Transverse colon (tissue), 4 donors: ENCODE results near the gene CREB5. TPM values are rescaled to one million over a fixed set of nuclear protein-coding genes. Genes with fewer than 3 reads are reported as not detected.
A peak's percentile ranks its signal among the peaks of the same experiment; 100 is the strongest.

Source experiments
- DNase-seq: peaks from one replicate; pipeline ENCODE4 v3.0.0-alpha.2; 2019
- H3K27ac ChIP-seq, 4 donors: fragments of 200-600 bp; sonication (generic); 2 replicates each; pipeline ENCODE4 v1.5.1; 2016 to 2018; ENCODE audit warnings: inconsistent platforms in 4 of 4
- H3K27me3 ChIP-seq: fragments of 200-600 bp; sonication (generic); 2 replicates; pipeline ENCODE4 v1.5.1; 2017; ENCODE audit warnings: inconsistent platforms
- H3K36me3 ChIP-seq, 4 donors: fragments of 200-600 bp; sonication (generic); 2 replicates each; pipeline ENCODE4 v1.5.1; 2017 to 2019; ENCODE audit warnings: inconsistent platforms in 4 of 4
- H3K4me1 ChIP-seq, 4 donors: fragments of 200-600 bp; sonication (generic); 2 replicates each; pipeline ENCODE4 v1.5.1; 2017 to 2020; ENCODE audit warnings: inconsistent platforms in 4 of 4
- H3K4me3 ChIP-seq, 4 donors: fragments of 200-600 bp; sonication (generic); 1 replicate in 1 of 4; 2 replicates in 3 of 4; pipeline versions ENCODE4 v1.5.1 to v1.6.1; 2017 to 2019; ENCODE audit warnings: inconsistent platforms in 4 of 4
- H3K9me3 ChIP-seq, 2 donors: fragments of 200-600 bp; sonication (generic); 2 replicates each; pipeline ENCODE4 v1.5.1; 2017 to 2019; ENCODE audit warnings: inconsistent platforms in 2 of 2
- EP300 ChIP-seq: sonication (generic); formaldehyde crosslinking; IDR thresholded peaks from one replicate; pipeline ENCODE4 v1.6.1; 2017; ENCODE audit warnings: antibody characterized with exemption, low read depth
- POLR2A ChIP-seq: fragments of 450-650 bp; IDR thresholded peaks from one replicate; pipeline ENCODE4 v1.6.1; 2016; ENCODE audit warnings: antibody characterized with exemption, mild to moderate bottlenecking, moderate library complexity
- POLR2AphosphoS5 ChIP-seq, 3 donors: sonication (generic); formaldehyde crosslinking; IDR thresholded peaks; one replicate each; pipeline ENCODE4 v1.6.1; 2016; ENCODE audit warnings: antibody characterized with exemption in 3 of 3
- WGBS, 2 donors: methylation state at CpG; one replicate each; pipeline ENCODE4 v1.1.5; 2018; ENCODE audit warnings: low coverage in 1 of 2; 5-methylcytosine and 5-hydroxymethylcytosine counted together
- in situ Hi-C, 4 donors: fragments of 200-750 bp; cut with MboI; loops; one replicate each; pipeline versions ENCODE4 v1.15.0 to v1.15.1; 2017; ENCODE audit warnings: low sequenced_read_pairs in 3 of 4, low pct_ligation_motif_present in 1 of 4, low pct_unique_long_range_greater_than_20kb in 1 of 4
- intact Hi-C: fragments of 100-400 bp; cut with DNase I; formaldehyde crosslinking; loops from one replicate; pipeline ENCODE4 v1.15.1; 2023; ENCODE audit warnings: low total_unique reads
- total RNA-seq, 4 donors: library from RNA; depleted of rRNA; stranded (reverse); fragments of >200 nt; gene quantifications; one replicate each; pipeline ENCODE4 v1.1.0, GENCODE V29; 2016
- TF ChIP-seq, protein P1 (sequence below), 5 experiments: fragments of 200-600 bp in 3 of 5; fragments of 450-650 bp in 2 of 5; sonication (generic) in 3 of 5; IDR thresholded peaks; 1 replicate in 2 of 5; 2 replicates in 3 of 5; pipeline ENCODE4 v1.5.1; 2016 to 2017; ENCODE audit warnings: antibody characterized with exemption in 5 of 5, inconsistent platforms in 3 of 5, mild to moderate bottlenecking in 2 of 5, moderate library complexity in 1 of 5

The CREB5 gene, protein sequence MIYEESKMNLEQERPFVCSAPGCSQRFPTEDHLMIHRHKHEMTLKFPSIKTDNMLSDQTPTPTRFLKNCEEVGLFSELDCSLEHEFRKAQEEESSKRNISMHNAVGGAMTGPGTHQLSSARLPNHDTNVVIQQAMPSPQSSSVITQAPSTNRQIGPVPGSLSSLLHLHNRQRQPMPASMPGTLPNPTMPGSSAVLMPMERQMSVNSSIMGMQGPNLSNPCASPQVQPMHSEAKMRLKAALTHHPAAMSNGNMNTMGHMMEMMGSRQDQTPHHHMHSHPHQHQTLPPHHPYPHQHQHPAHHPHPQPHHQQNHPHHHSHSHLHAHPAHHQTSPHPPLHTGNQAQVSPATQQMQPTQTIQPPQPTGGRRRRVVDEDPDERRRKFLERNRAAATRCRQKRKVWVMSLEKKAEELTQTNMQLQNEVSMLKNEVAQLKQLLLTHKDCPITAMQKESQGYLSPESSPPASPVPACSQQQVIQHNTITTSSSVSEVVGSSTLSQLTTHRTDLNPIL
- total RNA-seq: 10 to 100 TPM in 1 of 4 donors, 1 to 10 TPM in 3; 3.0 to 12.2 (median 7.0) TPM

GRCh38 chr7:28411876-28412662 is at the start of gene CREB5:
CREB5 (plus strand) TSS chr7:28412518; CDS start chr7:28412915, 397 bp downstream.
- WGBS, 2 donors: 52 to 54% methylated on average over 7 to 8 of the region's 8 CpGs
- Histone ChIP-seq H3K4me1 (peaks cover 0 to 23% (median 12%) of the 10 kb centered on the region in 4 donors), H3K9me3 (no peaks in the 10 kb centered on the region), H3K27ac (peak within 1 kb of the TSS in 1 of 4 donors; percentile 81), H3K4me3 (peak within 1 kb of the TSS in 1 of 4 donors; percentile 56), H3K27me3 (peaks cover 86% of the 10 kb centered on the region), H3K36me3 (no peaks in the 10 kb centered on the region)
- TF ChIP-seq POLR2AphosphoS5 (IDR thresholded peaks at IDR 0.05): no peak
- no peak for DNase-seq
- in situ Hi-C loops: loop anchor here in 1 of 4 donors (25.0 kb wide), 1 partner anchor 275 kb away; no protein-coding TSS in a partner anchor
- intact Hi-C loops: no loop called here

- H3K9me3 ChIP-seq: no peaks in the 10 kb centered on the region
- no peak overlapping the region for H3K4me3 ChIP-seq
- DNase-seq: no peak
- no peak for TF ChIP-seq POLR2A
- TF ChIP-seq, protein P1, sequence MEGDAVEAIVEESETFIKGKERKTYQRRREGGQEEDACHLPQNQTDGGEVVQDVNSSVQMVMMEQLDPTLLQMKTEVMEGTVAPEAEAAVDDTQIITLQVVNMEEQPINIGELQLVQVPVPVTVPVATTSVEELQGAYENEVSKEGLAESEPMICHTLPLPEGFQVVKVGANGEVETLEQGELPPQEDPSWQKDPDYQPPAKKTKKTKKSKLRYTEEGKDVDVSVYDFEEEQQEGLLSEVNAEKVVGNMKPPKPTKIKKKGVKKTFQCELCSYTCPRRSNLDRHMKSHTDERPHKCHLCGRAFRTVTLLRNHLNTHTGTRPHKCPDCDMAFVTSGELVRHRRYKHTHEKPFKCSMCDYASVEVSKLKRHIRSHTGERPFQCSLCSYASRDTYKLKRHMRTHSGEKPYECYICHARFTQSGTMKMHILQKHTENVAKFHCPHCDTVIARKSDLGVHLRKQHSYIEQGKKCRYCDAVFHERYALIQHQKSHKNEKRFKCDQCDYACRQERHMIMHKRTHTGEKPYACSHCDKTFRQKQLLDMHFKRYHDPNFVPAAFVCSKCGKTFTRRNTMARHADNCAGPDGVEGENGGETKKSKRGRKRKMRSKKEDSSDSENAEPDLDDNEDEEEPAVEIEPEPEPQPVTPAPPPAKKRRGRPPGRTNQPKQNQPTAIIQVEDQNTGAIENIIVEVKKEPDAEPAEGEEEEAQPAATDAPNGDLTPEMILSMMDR (IDR thresholded peaks at IDR 0.05): peak in 1 of 5 experiments; percentile 9
- TF ChIP-seq POLR2AphosphoS5 (IDR thresholded peaks at IDR 0.05): no peak
- no peak for TF ChIP-seq EP300
- no peak overlapping the region for H3K27ac ChIP-seq
- no peaks in the 10 kb centered on the region for H3K27me3 ChIP-seq
- H3K4me1 ChIP-seq: no peaks in the 10 kb centered on the region
- H3K36me3 ChIP-seq: no peaks in the 10 kb centered on the region
- in situ Hi-C loops: no loop called here
- intact Hi-C loops: no loop called here
Observed at GRCh38 chr7:28362812-28363211, 49.5 kb upstream of the CREB5 start.

- intact Hi-C loops: no loop called here
Observed at GRCh38 chr7:28364082-28364481, 48.2 kb upstream of the CREB5 start.

DNA sequence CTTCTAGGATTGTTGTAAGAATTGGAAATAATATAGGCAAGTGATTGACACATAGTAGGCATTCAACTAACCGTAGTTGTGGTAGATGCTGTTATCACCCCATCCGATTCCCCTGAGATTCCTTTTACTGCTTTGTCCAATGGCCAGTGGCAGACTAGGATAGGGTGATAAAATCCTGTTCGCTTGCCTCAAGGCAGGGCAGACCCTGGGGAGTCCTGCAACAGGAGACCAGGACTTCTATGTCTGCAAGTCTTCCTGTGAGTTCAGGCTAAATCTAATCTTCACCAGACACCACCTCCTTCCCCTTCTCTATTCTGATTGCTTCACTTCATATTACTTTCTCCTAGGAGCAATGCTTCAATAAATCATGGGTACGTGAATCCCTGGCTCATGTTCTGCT is 42.8 kb upstream of the CREB5 start:
- TF ChIP-seq POLR2AphosphoS5 (IDR thresholded peaks at IDR 0.05) (no peak), POLR2A (no peak)
- no peak for DNase-seq
- WGBS, 2 donors: 73 to 75% methylated on average over 4 of the region's 4 CpGs
- H3K27me3 ChIP-seq: no peaks in the 10 kb centered on the region
- no peaks in the 10 kb centered on the region for H3K4me1 ChIP-seq
- no peak overlapping the region for H3K27ac ChIP-seq
- H3K9me3 ChIP-seq: no peaks in the 10 kb centered on the region
- in situ Hi-C loops (no loop called here), intact Hi-C loops (no loop called here)
- no peaks in the 10 kb centered on the region for H3K36me3 ChIP-seq
- no peak overlapping the region for H3K4me3 ChIP-seq

More at GRCh38 chr7:28364082-28364481, 48.2 kb upstream of the CREB5 start:
- in situ Hi-C loops: no loop called here
- H3K27ac ChIP-seq: no peak overlapping the region
- no peak for DNase-seq
- H3K27me3 ChIP-seq: no peaks in the 10 kb centered on the region
- TF ChIP-seq, protein P1 (IDR thresholded peaks at IDR 0.05): peak in 1 of 5 experiments; percentile 3
- TF ChIP-seq POLR2A (no peak), EP300 (no peak)
- H3K4me1 ChIP-seq: no peaks in the 10 kb centered on the region
- H3K4me3 ChIP-seq: no peak overlapping the region
- WGBS, 2 donors: 55 to 77% methylated on average over 2 to 3 of the region's 3 CpGs
- H3K36me3 ChIP-seq: no peaks in the 10 kb centered on the region
- no peaks in the 10 kb centered on the region for H3K9me3 ChIP-seq

GRCh38 chr7:28371846-28372245 is 40.5 kb upstream of the CREB5 start:
- intact Hi-C loops: no loop called here
- no peak for DNase-seq
- WGBS, 2 donors: 24 to 57% methylated on average over 3 to 7 of the region's 7 CpGs
- Histone ChIP-seq H3K27ac (no peak overlapping the region), H3K36me3 (no peaks in the 10 kb centered on the region), H3K27me3 (no peaks in the 10 kb centered on the region), H3K9me3 (no peaks in the 10 kb centered on the region), H3K4me1 (no peaks in the 10 kb centered on the region), H3K4me3 (no peak overlapping the region)
- TF ChIP-seq POLR2AphosphoS5 (IDR thresholded peaks at IDR 0.05) (no peak), EP300 (no peak), POLR2A (no peak)
- TF ChIP-seq, protein P1 (IDR thresholded peaks at IDR 0.05): no peak
- in situ Hi-C loops: no loop called here
